Heart right ventricle (tissue), 16 donors: ENCODE data around the gene PRKCQ. TPM values are rescaled to one million over a fixed set of nuclear protein-coding genes. Genes with fewer than 3 reads are reported as not detected.
"Not testable (repeated sequence)": the region's sequence is repeated elsewhere in the genome, so short reads cannot be mapped to it uniquely, and the experiment has no call there.

Source experiments
- ATAC-seq, 8 donors: fragments of 200-7000 bp; cut with Tn5 transposase; one replicate each; pipeline ENCODE4 v1.9.1; 2020; ENCODE audit warnings: mild to moderate bottlenecking in 8 of 8, moderate library complexity in 8 of 8, moderate number of reproducible peaks in 1 of 8
- DNase-seq, 2 donors: peaks; one replicate each; pipeline ENCODE4 v3.0.0-alpha.2; 2020
- H3K27ac ChIP-seq, 10 donors: fragments of 200-600 bp; sonication (generic) in 2 of 10; one replicate each; pipeline versions ENCODE4 v1.5.0 to v1.8.0; 2020 to 2022; ENCODE audit warnings: mild to moderate bottlenecking in 3 of 10
- H3K27me3 ChIP-seq, 7 donors: fragments of 200-600 bp; one replicate each; pipeline ENCODE4 v1.8.0; 2021 to 2022; ENCODE audit warnings: mild to moderate bottlenecking in 2 of 7
- H3K36me3 ChIP-seq, 9 donors: fragments of 200-600 bp; sonication (generic) in 1 of 9; one replicate each; pipeline versions ENCODE4 v1.5.0 to v1.8.0; 2020 to 2022; ENCODE audit warnings: mild to moderate bottlenecking in 2 of 9
- H3K4me1 ChIP-seq, 9 donors: fragments of 200-600 bp; sonication (generic) in 1 of 9; one replicate each; pipeline versions ENCODE4 v1.5.0 to v1.8.0; 2020 to 2022; ENCODE audit warnings: mild to moderate bottlenecking in 4 of 9
- H3K4me3 ChIP-seq, 10 donors: fragments of 200-600 bp; sonication (generic) in 2 of 10; one replicate each; pipeline versions ENCODE4 v1.5.0 to v1.8.0; 2020 to 2022; ENCODE audit warnings: mild to moderate bottlenecking in 7 of 10, moderate library complexity in 2 of 10
- H3K9me3 ChIP-seq, 11 donors: fragments of 200-600 bp in 10 of 11; sonication (generic) in 2 of 11; one replicate each; pipeline versions ENCODE4 v1.5.0 to v1.8.0; 2013 to 2022; ENCODE audit warnings: mild to moderate bottlenecking in 2 of 11, control low read depth in 1 of 11, moderate library complexity in 1 of 11
- CTCF ChIP-seq, 9 donors: fragments of 200-600 bp; sonication (generic) in 2 of 9; IDR thresholded peaks; one replicate each; pipeline versions ENCODE4 v1.5.0 to v1.8.0; 2021 to 2022; ENCODE audit warnings: antibody characterized with exemption in 9 of 9, mild to moderate bottlenecking in 5 of 9, moderate library complexity in 1 of 9
- WGBS, 2 donors: extraction: QIAGEN DNeasy Blood & Tissue Kit; methylation state at CpG; one replicate each; pipeline ENCODE4 v1.1.7; 2013; ENCODE audit warnings: inconsistent platforms in 1 of 2; 5-methylcytosine and 5-hydroxymethylcytosine counted together
- intact Hi-C, 10 donors: fragments of 100-400 bp; cut with DNase I; formaldehyde crosslinking; loops; one replicate each; pipeline versions ENCODE4 v1.11.1 to v1.14.2; 2022
- polyA plus RNA-seq, 2 donors: library from polyadenylated mRNA; stranded (reverse); fragments of 200-250 nt; gene quantifications; one replicate each; pipeline ENCODE4 v1.2.3, GENCODE V29; 2013
- total RNA-seq, 10 donors: library from RNA; stranded (reverse); fragmentation: NEBNext Ultra II Directional in 3 of 10; extraction: Animal tissue kit (Norgen Biotek cat#: 25700) in 3 of 10; gene quantifications; one replicate each; pipeline versions ENCODE4 v1.2.1 to v1.2.4, GENCODE V29; 2021 to 2023
- donor health status: Arrhythmogenic right ventricular cardiomyopathy.
- donor health status: ischemic (EF 13 %, LVEDD 7.1; RV severe dilation, severe dysfunction).
- donor health status: healthy with polysubstance abuse.
- donor health status: DM: no; HTN: yes; CAD: no.
- donor health status: DM: no; HTN: no; CAD: no.
- donor health status: ischemic (EF 25% LVEDD 6.9; RV normal size, moderate dysfunction).
- donor health status: ischemic (EF 25% LVEDD 5.7; RV mildly dilated, moderate dysfunction).
- donor health status: healthy.
- donor health status: DM: yes; HTN: yes; CAD: no.
- donor health status: Ischemic cardiomyopathy.
- donor health status: ischemic (EF 35%, LVEDD 5.7; RV mildly dilated, moderate dysfunction).
- donor health status: nonischemic (EF 11% LVEDD 7.7; RV severe dilation, severe dysfunction).
- donor health status: DM: yes; HTN: yes; CAD: no.
- donor health status: PGD.
- donor health status: ischemic (EF 29% LVEDD 5.4; RV normal size, mild dysfunction).
- donor health status: nonischemic (EF 23%, LVEDD 6.1; RV moderate dilation, normal function).

The PRKCQ gene
- total and polyA plus RNA-seq, 12 donors = 0.04 to 2.0 (median 0.27) TPM; not detected in 2

- H3K4me1 ChIP-seq = peaks cover 0 to 3% (median 0%) of the 10 kb centered on the region in 9 donors
- intact Hi-C loops = loop anchor here in 1 of 10 donors (10.0 kb wide), 1 partner anchor 57 kb away; no protein-coding TSS in a partner anchor
- DNase-seq = no peak
- WGBS, 2 donors = 59 to 61% methylated on average over 3 of the region's 3 CpGs
- no peak overlapping the region for H3K27ac ChIP-seq
- H3K36me3 ChIP-seq = no peaks in the 10 kb centered on the region
- no peak for TF ChIP-seq CTCF (IDR thresholded peaks at IDR 0.05)
- H3K27me3 ChIP-seq = peaks cover 0 to 60% (median 16%) of the 10 kb centered on the region in 7 donors
- H3K9me3 ChIP-seq = no peaks in the 10 kb centered on the region
- ATAC-seq = no peak
- H3K4me3 ChIP-seq = no peak overlapping the region
Observed at GRCh38 chr10:6588082-6588481, 8.0 kb upstream of the PRKCQ start.

- H3K27me3 ChIP-seq = peaks cover 0 to 66% (median 22%) of the 10 kb centered on the region in 7 donors
- H3K4me3 ChIP-seq = no peak overlapping the region
- no peak overlapping the region for H3K27ac ChIP-seq
- ATAC-seq (no peak), DNase-seq (no peak)
- no peaks in the 10 kb centered on the region for H3K9me3 ChIP-seq
- intact Hi-C loops = loop anchor here in 1 of 10 donors (10.0 kb wide), 1 partner anchor 58 kb away; no protein-coding TSS in a partner anchor
- TF ChIP-seq CTCF (IDR thresholded peaks at IDR 0.05) = no peak
- WGBS, 2 donors = 72 to 87% methylated on average over 4 of the region's 4 CpGs
- no peaks in the 10 kb centered on the region for H3K36me3 ChIP-seq
- peaks cover 0 to 6% (median 0%) of the 10 kb centered on the region in 9 donors for H3K4me1 ChIP-seq
Observed at GRCh38 chr10:6586501-6586900, 6.4 kb upstream of the PRKCQ start.

- peak overlapping the region in 1 of 10 donors; percentile 37 for H3K4me3 ChIP-seq
- peaks cover 0 to 14% (median 4%) of the 10 kb centered on the region in 9 donors for H3K4me1 ChIP-seq
- peak overlapping the region in 1 of 10 donors; percentile 90 for H3K27ac ChIP-seq
- intact Hi-C loops = loop anchor here in 4 of 10 donors (5.0 to 10.0 kb wide), 4 partner anchors 61 to 99 kb away; no protein-coding TSS in a partner anchor
- no peak for TF ChIP-seq CTCF (IDR thresholded peaks at IDR 0.05)
- 67 to 70% methylated on average over 10 of the region's 10 CpGs for WGBS, 2 donors
- H3K36me3 ChIP-seq = no peaks in the 10 kb centered on the region
- H3K9me3 ChIP-seq = no peaks in the 10 kb centered on the region
- H3K27me3 ChIP-seq = peaks cover 0 to 66% (median 31%) of the 10 kb centered on the region in 7 donors
- DNase-seq = no peak
- ATAC-seq = no peak
Observed at GRCh38 chr10:6583447-6583846, 3.4 kb upstream of the PRKCQ start.

GRCh38 chr10:6582913-6583312, 2.8 kb upstream of the PRKCQ start:
- H3K9me3 ChIP-seq = not testable (repeated sequence)
- intact Hi-C loops = loop anchor here in 4 of 10 donors (5.0 to 10.0 kb wide), 4 partner anchors 62 to 99 kb away; no protein-coding TSS in a partner anchor
- 96 to 97% methylated on average over 8 of the region's 8 CpGs for WGBS, 2 donors

GRCh38 chr10:6582298-6582697, 2.2 kb upstream of the PRKCQ start:
- Histone ChIP-seq H3K27ac (peak overlapping the region in 1 of 10 donors; percentile 90), H3K9me3 (no peaks in the 10 kb centered on the region), H3K36me3 (no peaks in the 10 kb centered on the region), H3K4me3 (no peak overlapping the region), H3K27me3 (peaks cover 0 to 70% (median 36%) of the 10 kb centered on the region in 7 donors), H3K4me1 (peaks cover 0 to 14% (median 4%) of the 10 kb centered on the region in 9 donors)
- intact Hi-C loops = loop anchor here in 4 of 10 donors (5.0 to 10.0 kb wide), 4 partner anchors 63 to 100 kb away; no protein-coding TSS in a partner anchor
- WGBS, 2 donors = 96 to 97% methylated on average over 5 of the region's 5 CpGs
- no peak for TF ChIP-seq CTCF (IDR thresholded peaks at IDR 0.05)
- ATAC-seq (no peak), DNase-seq (no peak)

More at GRCh38 chr10:6582913-6583312, 2.8 kb upstream of the PRKCQ start:
- H3K36me3 ChIP-seq, DNase-seq, ATAC-seq: not testable (repeated sequence)
- Histone ChIP-seq H3K27me3 (peaks cover 0 to 66% (median 33%) of the 10 kb centered on the region in 7 donors), H3K27ac (peak overlapping the region in 1 of 10 donors; percentile 90), H3K4me3 (peak overlapping the region in 1 of 10 donors; percentile 37), H3K4me1 (peaks cover 0 to 14% (median 4%) of the 10 kb centered on the region in 9 donors)
